Hepatocyte (in vitro differentiated cells): Measurements from ENCODE around the gene EAF1. TPM values are rescaled to one million over a fixed set of nuclear protein-coding genes. Genes with fewer than 3 reads are reported as not detected.
"Not testable (repeated sequence)": the region's sequence is repeated elsewhere in the genome, so short reads cannot be mapped to it uniquely, and the experiment has no call there.

Source experiments
- DNase-seq: peaks from one replicate; pipeline ENCODE4 v3.0.0-alpha.2; 2016; ENCODE audit warnings: low spot score
- H2AFZ ChIP-seq: fragments of 200-600 bp; sonication (generic); 2 replicates; pipeline ENCODE4 v1.6.0; 2016; ENCODE audit warnings: antibody characterized with exemption, mild to moderate bottlenecking
- H3K27ac ChIP-seq: fragments of 200-600 bp; sonication (generic); 2 replicates; pipeline ENCODE4 v1.5.1; 2016; ENCODE audit warnings: mild to moderate bottlenecking
- H3K27me3 ChIP-seq: fragments of 200-600 bp; sonication (generic); 2 replicates; pipeline ENCODE4 v1.6.1; 2016
- H3K36me3 ChIP-seq: fragments of 200-600 bp; sonication (generic); replicated peaks from 2 replicates; pipeline ENCODE4 v1.5.1; 2016; ENCODE audit warnings: low read depth; ENCODE audit not compliant: insufficient read depth
- H3K4me1 ChIP-seq: fragments of 200-600 bp; sonication (generic); 2 replicates; pipeline ENCODE4 v1.5.1; 2016; ENCODE audit warnings: mild to moderate bottlenecking, moderate library complexity; ENCODE audit not compliant: insufficient read depth
- H3K4me2 ChIP-seq: fragments of 200-600 bp; sonication (generic); 2 replicates; pipeline ENCODE4 v1.6.0; 2016
- H3K4me3 ChIP-seq: fragments of 200-600 bp; sonication (generic); 2 replicates; pipeline ENCODE4 v1.5.1; 2016; ENCODE audit warnings: mild to moderate bottlenecking
- H3K79me2 ChIP-seq: fragments of 200-600 bp; sonication (generic); 2 replicates; pipeline ENCODE4 v1.6.0; 2017; ENCODE audit warnings: mild to moderate bottlenecking
- H3K9me2 ChIP-seq: fragments of 200-600 bp; sonication (generic); replicated peaks from 2 replicates; pipeline ENCODE4 v1.6.0; 2017; ENCODE audit warnings: mild to moderate bottlenecking; ENCODE audit not compliant: insufficient read depth
- H3K9me3 ChIP-seq: fragments of 200-600 bp; sonication (generic); 2 replicates; pipeline ENCODE4 v1.5.1; 2016; ENCODE audit warnings: low read depth, mild to moderate bottlenecking
- H4K20me1 ChIP-seq: fragments of 200-600 bp; sonication (generic); 2 replicates; pipeline ENCODE4 v1.6.0; 2016; ENCODE audit warnings: mild to moderate bottlenecking; ENCODE audit not compliant: insufficient read depth, poor library complexity, severe bottlenecking
- CTCF ChIP-seq: fragments of 200-600 bp; sonication (generic); IDR thresholded peaks from 2 replicates; pipeline ENCODE4 v1.5.1; 2016; ENCODE audit warnings: antibody characterized with exemption, mild to moderate bottlenecking; ENCODE audit not compliant: poor library complexity
- EZH2 ChIP-seq: fragments of 200-600 bp; sonication (generic); IDR thresholded peaks from 2 replicates; pipeline ENCODE4 v1.6.1; 2016; ENCODE audit warnings: antibody characterized with exemption, mild to moderate bottlenecking, borderline replicate concordance
- EZH2phosphoT487 ChIP-seq: fragments of 200-600 bp; sonication (generic); IDR thresholded peaks from one replicate; pipeline ENCODE4 v1.6.1; 2018; ENCODE audit warnings: antibody characterized with exemption, mild to moderate bottlenecking, low read depth, moderate library complexity; ENCODE audit not compliant: unreplicated experiment, severe bottlenecking
- WGBS: methylation state at CpG from one replicate; pipeline ENCODE4 v1.1.6; 2016; ENCODE audit warnings: low lambda C conversion rate; ENCODE audit errors: missing lambda C conversion rate; 5-methylcytosine and 5-hydroxymethylcytosine counted together
- polyA plus RNA-seq: library from polyadenylated mRNA; unstranded; fragments of >200 nt; fragmentation: Nextera tagmentation; extraction: Ambion mirVana; gene quantifications from 2 replicates; pipeline ENCODE4 v1.2.1, GENCODE V29; 2016
- total RNA-seq: library from RNA; depleted of rRNA; stranded (reverse); fragments of >200 nt; gene quantifications from 2 replicates; pipeline ENCODE4 v1.2.3, GENCODE V29; 2014

Gene EAF1
- total and polyA plus RNA-seq, 2 experiments from 2014 or later, result 9.2 to 28.8 TPM

GRCh38 chr3:15479400-15480224 is 52.2 kb downstream of the EAF1 start:
- no peaks in the 10 kb centered on the region for H3K4me1 ChIP-seq
- H4K20me1 ChIP-seq, result no peaks in the 10 kb centered on the region
- H3K4me2 ChIP-seq, result no peak overlapping the region
- no peak for TF ChIP-seq EZH2
- TF ChIP-seq CTCF, result no peak
- TF ChIP-seq EZH2phosphoT487, result no peak
- H3K9me2 ChIP-seq, result no peaks in the 10 kb centered on the region
- H3K27me3 ChIP-seq, result no peaks in the 10 kb centered on the region
- H3K79me2 ChIP-seq, result no peaks in the 10 kb centered on the region
- H3K27ac ChIP-seq, result no peak overlapping the region
- no peaks in the 10 kb centered on the region for H3K36me3 ChIP-seq
- no peak overlapping the region for H3K4me3 ChIP-seq
- no peak overlapping the region for H2AFZ ChIP-seq
- no peak for DNase-seq
- no peaks in the 10 kb centered on the region for H3K9me3 ChIP-seq

- not testable (repeated sequence) for H3K9me3 ChIP-seq, H3K36me3 ChIP-seq, H3K27ac ChIP-seq, H3K4me1 ChIP-seq, H3K79me2 ChIP-seq, H3K4me2 ChIP-seq, H3K27me3 ChIP-seq, H3K4me3 ChIP-seq, H4K20me1 ChIP-seq, H2AFZ ChIP-seq, H3K9me2 ChIP-seq, DNase-seq
- WGBS, result 91% methylated on average over 6 of the region's 6 CpGs
Measured at GRCh38 chr3:15484551-15484950, 57.2 kb downstream of the EAF1 start.

GRCh38 chr3:15486020-15486419 is 58.6 kb downstream of the EAF1 start:
- Histone ChIP-seq H4K20me1 (no peaks in the 10 kb centered on the region), H3K27ac (no peak overlapping the region), H3K36me3 (no peaks in the 10 kb centered on the region), H2AFZ (no peak overlapping the region), H3K4me1 (no peaks in the 10 kb centered on the region), H3K27me3 (no peaks in the 10 kb centered on the region), H3K79me2 (no peaks in the 10 kb centered on the region), H3K4me3 (no peak overlapping the region), H3K9me3 (no peaks in the 10 kb centered on the region), H3K9me2 (no peaks in the 10 kb centered on the region), H3K4me2 (no peak overlapping the region)
- no peak for TF ChIP-seq EZH2phosphoT487
- no peak for TF ChIP-seq CTCF
- DNase-seq, result no peak
- WGBS, result 98% methylated on average over 2 of the region's 2 CpGs

GRCh38 chr3:15486979-15487378 is 59.6 kb downstream of the EAF1 start:
- H3K9me2 ChIP-seq, result no peaks in the 10 kb centered on the region
- H3K9me3 ChIP-seq, result no peaks in the 10 kb centered on the region
- no peaks in the 10 kb centered on the region for H3K79me2 ChIP-seq
- H2AFZ ChIP-seq, result no peak overlapping the region
- no peaks in the 10 kb centered on the region for H3K36me3 ChIP-seq
- H3K4me3 ChIP-seq, result no peak overlapping the region
- H3K27me3 ChIP-seq, result no peaks in the 10 kb centered on the region
- no peak for DNase-seq
- no peaks in the 10 kb centered on the region for H4K20me1 ChIP-seq
- H3K27ac ChIP-seq, result no peak overlapping the region
- TF ChIP-seq EZH2 (no peak), EZH2phosphoT487 (no peak), CTCF (no peak)
- no peaks in the 10 kb centered on the region for H3K4me1 ChIP-seq
- WGBS, result 95% methylated on average over 4 of the region's 4 CpGs
- no peak overlapping the region for H3K4me2 ChIP-seq
